Suppressor macrophage (primary cell): ENCODE results near the gene P3H3.
"Not testable (repeated sequence)": the region's sequence is repeated elsewhere in the genome, so short reads cannot be mapped to it uniquely, and the experiment has no call there.

Experiments
- DNase-seq, 4 experiments: peaks; one replicate each; pipeline ENCODE4 v3.0.0-alpha.2; 2020 to 2022

P3H3 gene

DNA sequence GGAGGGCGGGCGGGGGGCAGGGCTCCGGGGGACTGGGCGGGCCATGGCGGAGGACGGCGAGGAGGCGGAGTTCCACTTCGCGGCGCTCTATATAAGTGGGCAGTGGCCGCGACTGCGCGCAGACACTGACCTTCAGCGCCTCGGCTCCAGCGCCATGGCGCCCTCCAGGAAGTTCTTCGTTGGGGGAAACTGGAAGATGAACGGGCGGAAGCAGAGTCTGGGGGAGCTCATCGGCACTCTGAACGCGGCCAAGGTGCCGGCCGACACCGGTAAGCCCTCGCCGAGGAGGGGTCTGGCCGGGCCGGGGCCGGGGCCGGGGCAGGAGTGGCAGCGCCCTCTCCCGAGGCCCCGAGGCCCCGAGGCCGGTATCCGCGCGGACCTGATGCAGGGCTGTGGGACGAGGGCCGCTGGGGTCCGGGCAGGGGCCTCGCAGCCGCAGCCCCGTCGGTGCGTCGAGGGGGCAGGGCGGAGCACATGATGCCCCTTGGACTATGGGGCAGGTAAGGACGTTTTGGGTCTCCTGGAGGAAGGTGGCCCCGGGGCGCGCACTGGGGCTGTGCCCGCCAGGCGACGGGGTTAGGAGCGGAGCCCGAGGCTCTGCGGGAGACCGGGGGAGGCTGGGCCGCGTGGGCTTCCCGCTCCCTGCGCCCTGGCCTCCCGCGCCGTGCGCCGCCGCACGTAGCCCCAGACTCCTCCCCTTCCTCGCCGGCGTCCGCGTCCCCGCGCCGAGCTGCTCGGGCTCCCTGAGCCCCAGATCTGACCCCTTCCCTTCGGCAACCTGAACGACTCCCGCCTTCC is 39.4 kb downstream of the P3H3 start, which contains the start of gene TPI1:
Gene TPI1, plus strand, starts transcription at position 119 of the 798 bp plus-strand sequence. Its CDS starts 36 bp downstream, at position 155.
- DNase-seq: peak; percentile 90 to 96 (median 93)

DNA sequence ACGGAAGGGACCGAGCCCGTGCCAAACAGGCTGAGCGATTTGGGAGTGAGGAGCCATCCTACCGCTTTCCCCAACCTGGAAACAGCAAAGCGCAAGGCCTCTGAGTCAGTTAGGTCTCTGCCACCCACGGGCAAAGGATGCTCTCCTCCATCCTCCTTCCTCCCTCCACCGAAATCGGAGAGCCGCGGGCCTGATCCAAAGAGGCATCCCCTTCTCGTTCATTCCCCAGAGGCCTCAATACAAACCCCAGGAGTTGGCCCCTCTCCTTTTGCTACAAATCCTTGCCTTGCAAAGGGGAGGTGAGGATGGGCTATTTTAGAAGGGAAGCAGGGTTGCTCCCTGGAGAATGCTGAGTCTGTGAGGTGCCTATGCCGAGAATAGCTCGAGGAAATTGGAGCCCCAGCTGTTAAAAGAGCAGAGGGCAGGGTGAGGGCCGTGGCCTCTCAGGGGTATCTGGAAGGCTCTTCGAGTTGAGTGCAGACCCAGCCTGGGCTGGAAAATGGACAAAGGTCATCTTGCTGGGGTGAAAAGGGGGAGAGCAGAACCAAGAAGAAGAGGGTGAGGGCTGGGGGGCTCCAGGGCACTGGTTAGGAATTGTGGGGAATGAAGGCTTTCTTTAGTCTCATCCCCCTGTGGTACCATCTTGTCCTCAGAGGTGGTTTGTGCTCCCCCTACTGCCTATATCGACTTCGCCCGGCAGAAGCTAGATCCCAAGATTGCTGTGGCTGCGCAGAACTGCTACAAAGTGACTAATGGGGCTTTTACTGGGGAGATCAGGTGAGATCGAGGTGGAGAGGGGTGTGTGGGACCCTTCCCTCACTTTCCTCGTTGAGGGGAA is 40.2 kb downstream of the P3H3 start:
- peak in 1 of 4 experiments; percentile 50 for DNase-seq

- peak; percentile 79 to 89 (median 84) for DNase-seq
Observed at GRCh38 chr12:6869049-6870021, 41.1 kb downstream of the P3H3 start.

- DNase-seq: not testable (repeated sequence)
Observed at GRCh38 chr12:6870304-6870703, 42.1 kb downstream of the P3H3 start.

GRCh38 chr12:6871052-6871957 is 43.1 kb downstream of the P3H3 start:
- DNase-seq: peak in 2 of 4 experiments; percentile 16 to 18

GRCh38 chr12:6872073-6873048 is 44.2 kb downstream of the P3H3 start:
- DNase-seq: peak; percentile 83 to 93 (median 90)

DNA sequence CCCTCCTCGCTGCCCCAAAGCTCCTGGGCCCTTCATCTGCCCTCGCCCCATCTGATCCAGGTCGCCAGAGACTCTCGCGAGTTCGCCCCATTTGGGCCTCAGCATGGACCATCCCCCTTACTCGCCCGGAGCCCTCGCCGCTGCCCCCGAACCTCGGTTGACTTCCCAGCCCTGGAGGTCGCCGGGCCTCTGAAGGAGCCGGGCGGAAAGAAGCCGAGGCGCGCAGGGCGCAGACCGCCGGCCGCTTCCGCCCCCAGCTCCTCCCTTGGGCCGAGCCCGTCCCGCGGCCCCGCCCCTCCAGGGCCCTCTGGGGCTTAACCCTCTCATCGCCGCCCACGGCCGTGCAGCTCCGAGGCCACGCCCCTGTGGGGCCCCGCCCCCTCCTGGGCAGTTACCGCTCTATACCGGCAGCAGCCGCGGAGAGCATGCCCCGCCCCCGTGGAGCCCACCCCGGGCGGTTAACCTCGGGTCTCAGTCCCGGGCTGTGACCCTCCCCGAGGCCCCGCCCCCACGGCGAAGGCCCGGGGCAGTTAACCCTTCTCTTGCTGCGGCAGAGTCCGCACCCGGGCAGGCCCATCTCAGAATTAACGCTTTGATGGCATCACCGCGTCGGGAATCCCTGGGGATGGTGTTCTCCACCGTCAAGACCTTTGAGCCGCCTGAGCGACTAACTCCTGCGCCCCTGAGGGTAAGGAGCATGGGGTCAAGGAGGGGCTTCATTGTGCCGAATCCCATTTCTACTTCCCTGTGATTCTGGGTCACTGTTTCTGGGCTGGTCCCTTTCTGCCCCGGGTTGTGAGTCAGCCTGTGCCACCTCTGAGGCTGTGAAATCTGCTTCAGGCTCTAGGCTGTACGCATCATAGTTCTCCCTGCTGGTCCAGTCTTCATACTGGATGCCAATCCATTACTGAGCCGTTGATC is 45.1 kb downstream of the P3H3 start, which contains the start of gene SPSB2:
Gene SPSB2, minus strand, starts transcription at position 210 of the 921 bp plus-strand sequence. CDS start 402 bp downstream, outside the sequence.
- peak; percentile 98 to 100 (median 99) for DNase-seq

GRCh38 chr12:6874015-6874368 is 45.8 kb downstream of the P3H3 start:
- not testable (repeated sequence) for DNase-seq

GRCh38 chr12:6879824-6880223 is 51.6 kb downstream of the P3H3 start:
- DNase-seq: peak in 1 of 4 experiments; percentile 13

- no peak for DNase-seq
Observed at GRCh38 chr12:6883252-6883651, 55.0 kb downstream of the P3H3 start.

DNA sequence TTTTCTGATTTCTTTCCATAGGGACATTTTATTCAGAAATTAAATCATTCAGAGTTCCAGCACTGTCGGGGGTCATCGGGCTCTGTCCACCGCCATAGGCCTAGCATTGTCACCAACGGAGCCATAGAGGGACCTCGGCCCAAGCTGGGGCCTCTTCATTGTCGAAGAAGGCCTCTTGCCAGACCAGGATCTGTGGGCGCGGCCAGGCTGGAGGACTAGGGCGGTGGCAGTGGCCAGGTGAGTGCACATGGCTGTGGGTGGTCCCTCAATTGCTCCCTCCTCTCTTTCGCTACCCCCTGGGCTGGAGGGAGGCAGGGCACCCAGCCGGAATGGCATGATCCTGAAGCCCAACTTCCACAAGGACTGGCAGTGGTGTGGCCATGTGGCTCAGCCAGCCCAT is 55.5 kb downstream of the P3H3 start:
- DNase-seq: no peak

DNA sequence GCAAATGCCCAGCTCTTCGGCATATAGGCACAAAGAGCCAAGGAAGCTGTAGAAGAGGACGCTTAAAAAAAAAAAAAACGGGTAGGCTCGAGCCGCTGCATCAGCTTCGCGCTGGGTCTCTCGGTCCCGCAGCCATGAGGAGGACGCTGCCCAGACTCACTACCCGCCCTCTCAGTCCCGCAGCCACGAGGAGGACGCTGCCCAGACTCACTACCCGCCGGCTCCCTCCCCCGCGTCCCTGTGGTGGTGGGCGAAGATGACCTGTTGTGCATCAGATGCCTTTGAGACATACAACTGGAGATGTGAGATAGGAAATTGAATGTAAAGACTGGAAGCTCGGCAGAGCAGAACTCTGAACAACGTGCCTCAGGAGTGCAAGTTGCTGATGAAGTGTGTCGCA is 56.3 kb downstream of the P3H3 start:
- no peak for DNase-seq

- not testable (repeated sequence) for DNase-seq
Observed at GRCh38 chr12:6886206-6886999, 58.2 kb downstream of the P3H3 start.

DNA sequence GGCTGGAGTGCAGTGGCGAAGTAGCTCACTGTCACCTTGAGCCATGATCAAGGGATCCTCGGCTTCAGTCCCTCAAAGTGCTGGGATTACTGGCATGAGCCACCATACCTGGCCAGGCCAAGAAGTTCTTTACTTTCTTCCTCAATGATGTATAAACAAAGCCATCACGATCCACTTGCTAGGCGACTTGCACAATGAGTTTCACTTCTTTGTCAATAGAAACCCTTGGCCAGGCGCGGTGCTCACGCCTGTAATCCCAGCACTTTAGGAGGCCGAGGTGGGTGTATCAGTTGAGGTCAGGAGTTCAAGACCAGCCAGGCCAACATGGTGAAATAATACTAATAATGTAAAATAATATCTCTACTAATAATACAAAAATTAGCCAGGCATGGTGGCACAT is 59.3 kb downstream of the P3H3 start:
- DNase-seq: peak; percentile 46 to 68 (median 65)

DNA sequence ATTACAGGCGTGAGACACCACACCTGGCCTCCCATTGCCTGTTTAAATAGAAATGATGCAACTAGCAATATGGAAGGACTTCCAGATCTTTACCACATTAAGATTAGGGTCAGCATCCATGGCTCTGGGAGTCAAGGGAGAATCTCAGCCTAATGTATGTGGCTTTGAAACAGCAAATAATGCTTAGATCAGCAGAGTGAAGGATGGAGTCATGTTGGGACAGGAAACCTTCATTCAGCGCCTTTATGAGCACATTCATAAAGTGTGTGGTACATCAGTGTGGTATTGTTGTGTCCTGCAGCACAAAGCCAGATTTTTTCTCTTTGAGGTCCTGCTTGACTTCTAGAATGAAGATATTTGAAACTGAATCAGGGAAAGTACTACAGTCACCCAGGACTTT is 60.2 kb downstream of the P3H3 start:
- DNase-seq: no peak

DNA sequence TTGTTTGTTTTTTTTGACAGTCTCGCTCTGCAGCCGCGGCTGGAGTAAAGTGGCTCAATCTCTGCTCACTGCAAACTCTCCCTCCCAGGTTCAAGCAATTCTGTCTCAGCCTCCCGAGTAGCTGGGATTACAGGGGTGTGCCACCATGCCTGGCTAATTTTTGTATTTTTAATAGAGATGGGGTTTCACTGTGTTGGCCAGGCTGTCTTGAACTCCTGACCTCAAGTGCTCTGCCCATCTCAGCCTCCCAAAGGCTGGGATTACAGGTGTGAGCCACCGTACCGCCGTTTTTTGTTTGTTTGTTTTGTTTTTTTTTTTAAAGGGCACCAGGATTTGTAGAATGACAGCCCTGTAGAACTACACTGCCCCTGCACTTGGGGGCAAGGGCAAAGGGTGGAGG is 60.6 kb downstream of the P3H3 start:
- not testable (repeated sequence) for DNase-seq
